K562 (cell line): Measurements from ENCODE around the gene FAM53A. TPM values are rescaled to one million over a fixed set of nuclear protein-coding genes. Genes with fewer than 3 reads are reported as not detected.

ENCODE experiments used
- CBX3 ChIP-seq, 2 experiments: IDR thresholded peaks; 1 replicate in 1 of 2; 2 replicates in 1 of 2; pipeline ENCODE4 v1.6.1; 2012; ENCODE audit warnings: inconsistent platforms in 2 of 2, low read length in 2 of 2, borderline replicate concordance in 1 of 2, control low read depth in 1 of 2
- CHD2 ChIP-seq: IDR thresholded peaks from 2 replicates; pipeline ENCODE4 v1.6.1; 2011; ENCODE audit warnings: low read depth, low read length
- EP300 ChIP-seq: IDR thresholded peaks from 2 replicates; pipeline ENCODE4 v1.6.1; 2012; ENCODE audit warnings: low read length, improper control_type of control experiment
- HLTF ChIP-seq: fragments of 450-650 bp; IDR thresholded peaks from 2 replicates; pipeline ENCODE4 v1.6.1; 2016
- NCOA1 ChIP-seq: fragments of 450-650 bp; IDR thresholded peaks from 2 replicates; pipeline ENCODE4 v1.6.1; 2016; ENCODE audit warnings: low read depth
- SMC3 ChIP-seq: conservative IDR thresholded peaks from 2 replicates; pipeline ENCODE4 v1.6.1; 2011; ENCODE audit warnings: low read depth, low read length, improper control_type of control experiment; ENCODE audit not compliant: insufficient read depth
- SRSF7 ChIP-seq: fragments of 200-400 bp; formaldehyde crosslinking; optimal IDR thresholded peaks from 2 replicates; pipeline ENCODE3; 2017; ENCODE audit warnings: mild to moderate bottlenecking, low read depth, low read length
- ZNF134 ChIP-seq: fragments of 250-450 bp; sonication (Bioruptor Pico); conservative IDR thresholded peaks from 2 replicates; pipeline ENCODE4 v1.4.0; 2020
- ZNF175 ChIP-seq: fragments of 200-800 bp; sonication (Bioruptor generic); IDR thresholded peaks from 2 replicates; pipeline ENCODE4 v1.6.1; 2016; ENCODE audit warnings: low read depth, mild to moderate bottlenecking, missing genetic modification characterization, missing compliant biosample characterization
- ZNF507 ChIP-seq: conservative IDR thresholded peaks from 2 replicates; pipeline ENCODE4 v1.6.1; 2017; ENCODE audit warnings: missing genetic modification characterization, missing compliant biosample characterization
- polyA plus RNA-seq, 8 experiments: library from polyadenylated mRNA; depleted of rRNA in 4 of 8; stranded (reverse) in 5 of 8; unstranded in 3 of 8; fragments of >200 nt; fragmentation: Nextera tagmentation in 2 of 8; fragmentation: Illumina TruSeq in 1 of 8; extraction: Ambion mirVana in 2 of 8; extraction: Trizol in 1 of 8; gene quantifications; 2 replicates each; pipeline versions ENCODE4 v1.2.1 to v1.2.3, GENCODE V29; 2011 to 2014; ENCODE audit warnings: inconsistent platforms in 1 of 8, missing spikeins in 1 of 8
- total RNA-seq, 7 experiments: library from RNA; depleted of rRNA in 6 of 7; stranded (reverse); fragments of >200 nt in 6 of 7; fragmentation: Illumina TruSeq in 2 of 7; extraction: Trizol in 2 of 7; gene quantifications; 2 replicates each; pipeline versions ENCODE4 v1.2.1 to v1.2.3, GENCODE V29; 2011 to 2021; ENCODE audit warnings: low replicate concordance in 1 of 7
- TF ChIP-seq, protein P1 (sequence below): sonication (generic); formaldehyde crosslinking; IDR thresholded peaks from 2 replicates; pipeline ENCODE4 v1.8.0; 2023; ENCODE audit warnings: mild to moderate bottlenecking, missing genetic modification reagents
- TF ChIP-seq, protein P2 (sequence below): fragments of 450-650 bp; IDR thresholded peaks from 2 replicates; pipeline ENCODE4 v1.6.1; 2017; ENCODE audit warnings: mild to moderate bottlenecking, moderate library complexity
- TF ChIP-seq, protein P3 (sequence below): sonication (generic); formaldehyde crosslinking; IDR thresholded peaks from 2 replicates; pipeline ENCODE4 v1.8.0; 2022; ENCODE audit warnings: mild to moderate bottlenecking, low read depth, missing genetic modification reagents
- TF ChIP-seq, protein P4 (sequence below): fragments of 250-450 bp; sonication (Bioruptor Pico); IDR thresholded peaks from 2 replicates; pipeline ENCODE4 v1.8.0; 2022; ENCODE audit warnings: moderate library complexity, mild to moderate bottlenecking, inconsistent platforms
- TF ChIP-seq, protein P5 (sequence below): fragments of 450-650 bp; formaldehyde crosslinking; IDR thresholded peaks from 2 replicates; pipeline ENCODE4 v1.4.0; 2020; ENCODE audit warnings: mild to moderate bottlenecking, moderate library complexity

The FAM53A gene
- total and polyA plus RNA-seq, 9 of the 15 experiments (the other 6 are each of a cell fraction or from before 2014, with no cell fraction given), result 0.53 to 2.7 (median 1.4) TPM; not detected in 2

DNA sequence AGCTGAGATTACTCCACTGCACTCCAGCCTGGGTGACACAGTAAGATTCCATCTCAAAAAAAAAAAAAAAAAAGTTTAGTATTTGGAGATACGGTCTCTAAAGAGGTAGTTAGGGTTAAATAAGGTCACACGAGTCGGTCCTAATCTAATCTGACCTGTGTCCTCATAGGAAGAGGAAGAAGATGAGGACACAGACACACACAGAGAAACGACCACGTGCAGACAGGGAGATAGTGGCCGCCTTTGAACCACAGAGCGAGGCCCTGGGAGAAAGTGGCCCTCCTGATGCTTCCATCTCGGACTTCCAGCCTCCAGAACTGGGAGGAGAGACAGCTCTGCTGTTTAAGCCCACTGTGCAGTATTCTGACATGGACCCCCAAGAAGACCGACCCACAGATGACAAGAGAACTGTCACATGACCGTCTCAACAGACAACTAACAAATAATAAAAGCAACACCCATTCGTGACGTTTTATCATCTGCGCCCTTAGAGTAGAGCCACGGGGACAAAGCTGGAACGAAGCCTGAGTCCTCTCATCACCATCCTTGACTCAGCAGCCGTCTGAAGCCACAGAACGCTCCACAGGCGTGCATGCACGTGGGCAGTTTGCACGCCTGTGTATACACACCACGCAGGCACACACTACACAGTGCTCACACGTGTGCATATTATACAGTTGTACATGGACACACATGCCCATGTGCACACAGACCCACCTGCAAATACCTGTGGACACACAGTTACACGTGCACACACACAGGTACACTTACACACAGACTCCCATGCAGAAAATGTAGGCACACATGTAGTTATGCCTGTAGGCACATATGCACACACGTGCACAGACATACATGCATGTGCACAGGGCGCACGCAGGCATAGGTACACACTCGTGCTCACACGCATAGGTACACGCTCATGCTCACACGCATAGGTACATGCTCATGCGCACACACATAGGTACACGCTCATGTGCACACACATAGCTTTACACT lies 51.7 kb downstream of the FAM53A start (continued):
- TF ChIP-seq ZNF175 (CRISPR knock-in tag) (no peak), SRSF7 (no peak), EP300 (peak; percentile 64; the same call in 1 of the 2 replicates), HLTF (no peak), CHD2 (no peak), ZNF507 (no peak), SMC3 (no peak), NCOA1 (no peak; the same call in 1 of the 2 replicates), ZNF134 (CRISPR knock-in tag) (no peak), CBX3 (IDR thresholded peaks at IDR 0.05; ENCODE audit: borderline replicate concordance in 1 of 2, low read length in 2 of 2) (no peak)
- TF ChIP-seq, protein P1, sequence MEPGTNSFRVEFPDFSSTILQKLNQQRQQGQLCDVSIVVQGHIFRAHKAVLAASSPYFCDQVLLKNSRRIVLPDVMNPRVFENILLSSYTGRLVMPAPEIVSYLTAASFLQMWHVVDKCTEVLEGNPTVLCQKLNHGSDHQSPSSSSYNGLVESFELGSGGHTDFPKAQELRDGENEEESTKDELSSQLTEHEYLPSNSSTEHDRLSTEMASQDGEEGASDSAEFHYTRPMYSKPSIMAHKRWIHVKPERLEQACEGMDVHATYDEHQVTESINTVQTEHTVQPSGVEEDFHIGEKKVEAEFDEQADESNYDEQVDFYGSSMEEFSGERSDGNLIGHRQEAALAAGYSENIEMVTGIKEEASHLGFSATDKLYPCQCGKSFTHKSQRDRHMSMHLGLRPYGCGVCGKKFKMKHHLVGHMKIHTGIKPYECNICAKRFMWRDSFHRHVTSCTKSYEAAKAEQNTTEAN (CRISPR knock-in tag), result no peak
- TF ChIP-seq, protein P2, sequence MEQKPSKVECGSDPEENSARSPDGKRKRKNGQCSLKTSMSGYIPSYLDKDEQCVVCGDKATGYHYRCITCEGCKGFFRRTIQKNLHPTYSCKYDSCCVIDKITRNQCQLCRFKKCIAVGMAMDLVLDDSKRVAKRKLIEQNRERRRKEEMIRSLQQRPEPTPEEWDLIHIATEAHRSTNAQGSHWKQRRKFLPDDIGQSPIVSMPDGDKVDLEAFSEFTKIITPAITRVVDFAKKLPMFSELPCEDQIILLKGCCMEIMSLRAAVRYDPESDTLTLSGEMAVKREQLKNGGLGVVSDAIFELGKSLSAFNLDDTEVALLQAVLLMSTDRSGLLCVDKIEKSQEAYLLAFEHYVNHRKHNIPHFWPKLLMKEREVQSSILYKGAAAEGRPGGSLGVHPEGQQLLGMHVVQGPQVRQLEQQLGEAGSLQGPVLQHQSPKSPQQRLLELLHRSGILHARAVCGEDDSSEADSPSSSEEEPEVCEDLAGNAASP, result no peak
- TF ChIP-seq, protein P3, sequence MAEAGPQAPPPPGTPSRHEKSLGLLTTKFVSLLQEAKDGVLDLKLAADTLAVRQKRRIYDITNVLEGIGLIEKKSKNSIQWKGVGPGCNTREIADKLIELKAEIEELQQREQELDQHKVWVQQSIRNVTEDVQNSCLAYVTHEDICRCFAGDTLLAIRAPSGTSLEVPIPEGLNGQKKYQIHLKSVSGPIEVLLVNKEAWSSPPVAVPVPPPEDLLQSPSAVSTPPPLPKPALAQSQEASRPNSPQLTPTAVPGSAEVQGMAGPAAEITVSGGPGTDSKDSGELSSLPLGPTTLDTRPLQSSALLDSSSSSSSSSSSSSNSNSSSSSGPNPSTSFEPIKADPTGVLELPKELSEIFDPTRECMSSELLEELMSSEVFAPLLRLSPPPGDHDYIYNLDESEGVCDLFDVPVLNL (CRISPR knock-in tag), result no peak
- TF ChIP-seq, protein P4, sequence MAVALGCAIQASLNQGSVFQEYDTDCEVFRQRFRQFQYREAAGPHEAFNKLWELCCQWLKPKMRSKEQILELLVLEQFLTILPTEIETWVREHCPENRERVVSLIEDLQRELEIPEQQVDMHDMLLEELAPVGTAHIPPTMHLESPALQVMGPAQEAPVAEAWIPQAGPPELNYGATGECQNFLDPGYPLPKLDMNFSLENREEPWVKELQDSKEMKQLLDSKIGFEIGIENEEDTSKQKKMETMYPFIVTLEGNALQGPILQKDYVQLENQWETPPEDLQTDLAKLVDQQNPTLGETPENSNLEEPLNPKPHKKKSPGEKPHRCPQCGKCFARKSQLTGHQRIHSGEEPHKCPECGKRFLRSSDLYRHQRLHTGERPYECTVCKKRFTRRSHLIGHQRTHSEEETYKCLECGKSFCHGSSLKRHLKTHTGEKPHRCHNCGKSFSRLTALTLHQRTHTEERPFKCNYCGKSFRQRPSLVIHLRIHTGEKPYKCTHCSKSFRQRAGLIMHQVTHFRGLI, result no peak
- TF ChIP-seq, protein P5, sequence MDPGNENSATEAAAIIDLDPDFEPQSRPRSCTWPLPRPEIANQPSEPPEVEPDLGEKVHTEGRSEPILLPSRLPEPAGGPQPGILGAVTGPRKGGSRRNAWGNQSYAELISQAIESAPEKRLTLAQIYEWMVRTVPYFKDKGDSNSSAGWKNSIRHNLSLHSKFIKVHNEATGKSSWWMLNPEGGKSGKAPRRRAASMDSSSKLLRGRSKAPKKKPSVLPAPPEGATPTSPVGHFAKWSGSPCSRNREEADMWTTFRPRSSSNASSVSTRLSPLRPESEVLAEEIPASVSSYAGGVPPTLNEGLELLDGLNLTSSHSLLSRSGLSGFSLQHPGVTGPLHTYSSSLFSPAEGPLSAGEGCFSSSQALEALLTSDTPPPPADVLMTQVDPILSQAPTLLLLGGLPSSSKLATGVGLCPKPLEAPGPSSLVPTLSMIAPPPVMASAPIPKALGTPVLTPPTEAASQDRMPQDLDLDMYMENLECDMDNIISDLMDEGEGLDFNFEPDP, result no peak
